Kidney (tissue), 14 donors: ENCODE results near the gene GRIP2. TPM values are rescaled to one million over a fixed set of nuclear protein-coding genes. Genes with fewer than 3 reads are reported as not detected.

Experiments
- DNase-seq, 5 donors: peaks; one replicate each; pipeline ENCODE4 v3.0.0-alpha.2; 2013 to 2020
- FAIRE-seq: peaks from 2 replicates; lab custom pipeline; 2012; peaks lifted over from hg19 to GRCh38; lab: Jason Lieb, UNC
- H3K27ac ChIP-seq, 2 donors: one replicate each; pipeline ENCODE4 v1.7.0; 2013; ENCODE audit warnings: low read depth in 2 of 2, low read length in 2 of 2, inconsistent platforms in 1 of 2
- H3K27me3 ChIP-seq: one replicate; pipeline ENCODE4 v1.7.1; 2013; ENCODE audit warnings: low read length, inconsistent platforms; ENCODE audit not compliant: control insufficient read depth, insufficient read depth
- H3K36me3 ChIP-seq, 3 donors: one replicate each; pipeline versions ENCODE4 v1.7.0 to v1.7.1; 2013; ENCODE audit warnings: low read length in 3 of 3, control low read depth in 1 of 3, inconsistent platforms in 1 of 3; ENCODE audit not compliant: insufficient read depth in 3 of 3, control insufficient read depth in 2 of 3
- H3K4me1 ChIP-seq, 3 donors: one replicate each; pipeline versions ENCODE4 v1.7.0 to v1.7.1; 2013; ENCODE audit warnings: low read length in 3 of 3, inconsistent platforms in 1 of 3, low read depth in 1 of 3; ENCODE audit not compliant: control insufficient read depth in 2 of 3, insufficient read depth in 2 of 3
- H3K4me3 ChIP-seq, 3 donors: one replicate each; pipeline versions ENCODE4 v1.7.0 to v1.8.1; 2013; ENCODE audit warnings: low read length in 3 of 3, control low read depth in 1 of 3, inconsistent platforms in 1 of 3
- H3K9ac ChIP-seq, 3 donors: one replicate each; pipeline versions ENCODE4 v1.7.0 to v1.7.1; 2013; ENCODE audit warnings: low read length in 3 of 3, control low read depth in 1 of 3, inconsistent platforms in 1 of 3
- H3K9me3 ChIP-seq, 3 donors: one replicate each; pipeline versions ENCODE4 v1.7.0 to v1.7.1; 2013; ENCODE audit warnings: low read length in 3 of 3, control low read depth in 1 of 3, inconsistent platforms in 1 of 3; ENCODE audit not compliant: control insufficient read depth in 2 of 3, insufficient read depth in 1 of 3
- intact Hi-C: fragments of 100-400 bp; cut with DNase I; formaldehyde crosslinking; loops from one replicate; pipeline ENCODE4 v1.11.1; 2022
- polyA plus RNA-seq: library from polyadenylated mRNA; stranded (reverse); fragments of 350-450 nt; fragmentation: Illumina TruSeq; extraction: RNeasy Lipid Tissue Mini Kit (QIAGEN cat#74804); gene quantifications from one replicate; pipeline ENCODE4 v1.2.3, GENCODE V29; 2014; ENCODE audit warnings: low read depth, low replicate concordance; ENCODE audit not compliant: insufficient read depth
- total RNA-seq: library from RNA; stranded (reverse); fragmentation: NEBNext Ultra II Directional; extraction: Animal tissue kit (Norgen Biotek cat#: 25700); gene quantifications from one replicate; pipeline ENCODE4 v1.2.1, GENCODE V29; 2021
- TF ChIP-seq, protein P1 (sequence below): IDR thresholded peaks from 3 replicates; pipeline ENCODE4 v1.5.1; 2012; ENCODE audit warnings: mild to moderate bottlenecking, moderate library complexity, borderline replicate concordance; ENCODE audit not compliant: insufficient read depth; ENCODE audit errors: extremely low read depth
- donor health status: control.
- donor health status: control.
- donor health status: control.
- donor health status: control.
- donor health status: control.
- donor health status: DM: yes; HTN: yes; CAD: no.
- donor health status: Normal renal cell carcinoma (clear cell type).

The GRIP2 gene
- total and polyA plus RNA-seq, 2 donors from 2014 or later, result 3.0 to 3.2 TPM

DNA sequence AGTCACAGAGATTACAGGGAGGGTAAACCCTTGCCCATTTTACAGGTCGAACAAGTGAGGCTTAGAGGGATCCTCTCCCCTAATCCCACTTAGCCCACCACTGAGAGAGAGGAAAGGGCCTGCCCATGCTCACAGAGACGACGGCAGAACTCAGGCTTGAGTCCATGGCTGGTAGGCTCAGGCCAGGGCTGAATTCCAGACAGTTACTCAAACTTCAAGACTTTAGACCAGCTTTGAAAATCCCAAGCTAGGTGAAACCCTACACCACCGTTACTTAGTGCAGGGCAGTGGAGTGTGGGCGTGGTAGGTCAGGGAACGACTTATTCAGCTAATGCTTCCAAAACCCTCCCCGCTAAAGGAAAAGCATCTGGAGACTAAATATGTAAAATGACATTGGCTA is 16.4 kb downstream of the GRIP2 start:
- no peak overlapping the region for H3K27ac ChIP-seq
- peak in 3 of 5 donors; percentile 30 to 52 (median 35) for DNase-seq
- TF ChIP-seq, protein P1, sequence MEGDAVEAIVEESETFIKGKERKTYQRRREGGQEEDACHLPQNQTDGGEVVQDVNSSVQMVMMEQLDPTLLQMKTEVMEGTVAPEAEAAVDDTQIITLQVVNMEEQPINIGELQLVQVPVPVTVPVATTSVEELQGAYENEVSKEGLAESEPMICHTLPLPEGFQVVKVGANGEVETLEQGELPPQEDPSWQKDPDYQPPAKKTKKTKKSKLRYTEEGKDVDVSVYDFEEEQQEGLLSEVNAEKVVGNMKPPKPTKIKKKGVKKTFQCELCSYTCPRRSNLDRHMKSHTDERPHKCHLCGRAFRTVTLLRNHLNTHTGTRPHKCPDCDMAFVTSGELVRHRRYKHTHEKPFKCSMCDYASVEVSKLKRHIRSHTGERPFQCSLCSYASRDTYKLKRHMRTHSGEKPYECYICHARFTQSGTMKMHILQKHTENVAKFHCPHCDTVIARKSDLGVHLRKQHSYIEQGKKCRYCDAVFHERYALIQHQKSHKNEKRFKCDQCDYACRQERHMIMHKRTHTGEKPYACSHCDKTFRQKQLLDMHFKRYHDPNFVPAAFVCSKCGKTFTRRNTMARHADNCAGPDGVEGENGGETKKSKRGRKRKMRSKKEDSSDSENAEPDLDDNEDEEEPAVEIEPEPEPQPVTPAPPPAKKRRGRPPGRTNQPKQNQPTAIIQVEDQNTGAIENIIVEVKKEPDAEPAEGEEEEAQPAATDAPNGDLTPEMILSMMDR, result no peak

DNA sequence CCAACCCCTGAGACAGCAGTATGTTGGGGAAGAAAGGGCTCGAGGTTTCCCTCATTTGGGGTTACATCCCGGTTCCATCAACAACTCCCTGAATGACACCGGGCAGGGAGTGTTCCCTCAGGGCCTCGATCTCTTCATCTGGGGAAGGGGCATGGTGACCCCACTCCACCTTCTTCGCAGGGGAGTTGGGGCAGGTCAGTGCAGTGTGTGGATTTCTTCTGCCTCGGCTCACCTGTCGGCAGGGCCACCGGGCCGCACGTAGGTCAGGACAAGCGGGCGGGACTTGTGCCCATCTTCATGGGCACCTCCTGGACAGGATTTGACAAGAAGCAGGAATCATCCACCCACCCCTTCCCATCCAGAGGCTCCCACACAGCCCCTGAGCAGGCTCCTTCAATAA is 17.4 kb downstream of the GRIP2 start:
- Histone ChIP-seq H3K4me1 (no peaks in the 10 kb centered on the region), H3K27me3 (no peaks in the 10 kb centered on the region), H3K27ac (no peak overlapping the region), H3K36me3 (no peaks in the 10 kb centered on the region), H3K9me3 (no peaks in the 10 kb centered on the region), H3K9ac (no peak overlapping the region), H3K4me3 (no peak overlapping the region)
- TF ChIP-seq, protein P1, result no peak
- intact Hi-C loops, result no loop called here
- peak in 2 of 5 donors; percentile 22 to 51 for DNase-seq
- FAIRE-seq, result no peak

More for the DNA sequence above, 16.4 kb downstream of the GRIP2 start:
- FAIRE-seq, result no peak
- Histone ChIP-seq H3K9me3 (no peaks in the 10 kb centered on the region), H3K9ac (no peak overlapping the region), H3K36me3 (no peaks in the 10 kb centered on the region), H3K27me3 (no peaks in the 10 kb centered on the region), H3K4me1 (no peaks in the 10 kb centered on the region), H3K4me3 (no peak overlapping the region)
- intact Hi-C loops, result no loop called here

DNA sequence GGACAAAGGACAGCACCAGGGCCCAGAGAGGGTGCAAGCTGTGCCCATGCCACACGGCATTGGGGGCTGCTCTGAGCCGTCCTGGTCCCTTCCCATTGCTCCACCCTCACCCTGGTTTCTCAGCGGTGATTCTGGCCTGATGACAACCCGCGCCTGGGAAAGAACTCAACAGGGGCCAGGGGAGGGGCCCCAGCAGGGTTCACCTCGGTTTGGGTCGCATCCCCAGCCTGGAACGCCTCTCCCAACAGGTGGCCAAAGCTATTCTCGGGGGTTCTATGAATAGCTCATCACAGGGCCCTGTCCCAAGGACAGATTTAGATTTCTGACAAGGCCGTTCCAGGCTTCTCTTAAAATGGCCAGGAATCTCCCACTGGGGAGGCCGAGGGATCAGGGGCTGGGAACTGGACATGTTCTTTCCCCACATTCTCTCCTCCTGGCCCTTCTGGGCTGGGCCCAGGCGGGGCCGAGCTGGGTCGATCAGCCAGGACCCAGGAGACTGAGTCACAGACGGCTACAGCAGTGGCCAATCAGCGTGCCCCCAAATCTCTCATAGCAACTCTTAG is 17.9 kb downstream of the GRIP2 start:
- TF ChIP-seq, protein P1, result no peak
- H3K27ac ChIP-seq, result no peak overlapping the region

DNA sequence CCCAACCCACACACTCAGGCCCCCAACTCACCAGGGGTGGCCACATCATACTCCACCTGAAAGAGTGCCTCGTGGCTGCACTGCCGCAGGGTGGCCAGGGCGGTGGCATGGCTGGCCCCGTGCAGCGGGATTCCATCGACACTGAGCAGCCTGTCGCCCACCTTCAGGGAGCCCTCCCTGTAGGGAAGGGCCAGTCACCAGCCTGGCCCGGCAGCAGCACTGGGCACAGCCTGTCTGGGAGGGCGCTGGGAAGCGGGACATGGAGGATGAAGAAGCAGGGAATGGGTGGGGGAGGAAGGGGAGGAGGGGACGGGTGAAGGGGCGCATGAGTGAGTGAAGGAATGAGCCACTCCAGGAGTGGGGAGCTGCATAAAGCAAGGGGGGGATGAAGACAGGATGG is 18.5 kb downstream of the GRIP2 start:
- H3K27me3 ChIP-seq, result no peaks in the 10 kb centered on the region
- no peaks in the 10 kb centered on the region for H3K9me3 ChIP-seq
- no peak overlapping the region for H3K27ac ChIP-seq
- no peak for FAIRE-seq
- no peak overlapping the region for H3K4me3 ChIP-seq
- DNase-seq, result peak in 2 of 5 donors; percentile 39 to 41
- no peaks in the 10 kb centered on the region for H3K36me3 ChIP-seq
- no peaks in the 10 kb centered on the region for H3K4me1 ChIP-seq
- TF ChIP-seq, protein P1, result no peak
- H3K9ac ChIP-seq, result no peak overlapping the region
- intact Hi-C loops, result no loop called here

More for the DNA sequence above, 17.9 kb downstream of the GRIP2 start:
- FAIRE-seq (no peak), DNase-seq (peak in 2 of 5 donors; percentile 33 to 35)
- Histone ChIP-seq H3K36me3 (no peaks in the 10 kb centered on the region), H3K4me3 (no peak overlapping the region), H3K4me1 (no peaks in the 10 kb centered on the region), H3K9me3 (no peaks in the 10 kb centered on the region), H3K9ac (no peak overlapping the region), H3K27me3 (no peaks in the 10 kb centered on the region)
- intact Hi-C loops, result no loop called here
